GM23338 (cell line): Measurements from ENCODE around the gene HEXA. TPM values are rescaled to one million over a fixed set of nuclear protein-coding genes. Genes with fewer than 3 reads are reported as not detected.

Experiments
- ATAC-seq: fragments of 200-7000 bp; cut with Tn5 transposase; 3 replicates; pipeline ENCODE4 v1.9.1; 2020
- DNase-seq: peaks from one replicate; pipeline ENCODE4 v3.0.0-alpha.2; 2015; ENCODE audit warnings: low spot score
- H2AFZ ChIP-seq: fragments of 200-600 bp; sonication (generic); 2 replicates; pipeline ENCODE4 v1.8.0; 2016; ENCODE audit warnings: antibody characterized with exemption, mild to moderate bottlenecking, moderate library complexity
- H3F3A ChIP-seq: fragments of 200-600 bp; sonication (generic); replicated peaks from 2 replicates; pipeline ENCODE4 v1.8.0; 2017; ENCODE audit warnings: antibody characterized with exemption, mixed run types, low read depth
- H3K27ac ChIP-seq: fragments of 200-600 bp; sonication (generic); 2 replicates; pipeline ENCODE4 v1.6.1; 2016; ENCODE audit warnings: low read depth
- H3K27me3 ChIP-seq: fragments of 200-600 bp; sonication (generic); 2 replicates; pipeline ENCODE4 v1.8.0; 2016; ENCODE audit warnings: mild to moderate bottlenecking, mixed run types, moderate library complexity; ENCODE audit not compliant: insufficient read depth
- H3K36me3 ChIP-seq: fragments of 200-600 bp; sonication (generic); 2 replicates; pipeline ENCODE4 v1.8.0; 2016; ENCODE audit warnings: mild to moderate bottlenecking; ENCODE audit not compliant: insufficient read depth
- H3K4me1 ChIP-seq: fragments of 200-600 bp; sonication (generic); 2 replicates; pipeline ENCODE4 v1.8.0; 2016; ENCODE audit warnings: mild to moderate bottlenecking, moderate library complexity; ENCODE audit not compliant: insufficient read depth
- H3K4me2 ChIP-seq: fragments of 200-600 bp; sonication (generic); 2 replicates; pipeline ENCODE4 v1.7.1; 2017; ENCODE audit warnings: mixed run types
- H3K4me3 ChIP-seq: fragments of 200-600 bp; sonication (generic); 2 replicates; pipeline ENCODE4 v1.6.1; 2016; ENCODE audit warnings: mixed run types
- H3K79me2 ChIP-seq: fragments of 200-600 bp; sonication (generic); replicated peaks from 2 replicates; pipeline ENCODE4 v1.8.0; 2017; ENCODE audit warnings: mild to moderate bottlenecking; ENCODE audit not compliant: insufficient read depth
- H3K9me2 ChIP-seq: fragments of 200-600 bp; sonication (generic); 2 replicates; pipeline ENCODE4 v1.8.0; 2017; ENCODE audit not compliant: insufficient read depth
- H4K20me1 ChIP-seq: fragments of 200-600 bp; sonication (generic); replicated peaks from 2 replicates; pipeline ENCODE4 v1.8.0; 2017; ENCODE audit warnings: mild to moderate bottlenecking; ENCODE audit not compliant: insufficient read depth
- H3K27ac Mint-ChIP-seq: 2 replicates; pipeline ENCODE4 v1.8.0; 2020; ENCODE audit warnings: inconsistent platforms, mild to moderate bottlenecking, moderate library complexity, mixed read lengths
- H3K27me3 Mint-ChIP-seq: 3 replicates; pipeline ENCODE4 v1.8.0; 2022; ENCODE audit warnings: low read depth, mild to moderate bottlenecking, moderate library complexity, mixed read lengths, inconsistent platforms; ENCODE audit not compliant: insufficient read depth, poor library complexity
- H3K36me3 Mint-ChIP-seq: 3 replicates; pipeline ENCODE4 v1.8.0; 2021; ENCODE audit warnings: low read depth, mild to moderate bottlenecking, inconsistent platforms, moderate library complexity, mixed read lengths
- H3K4me1 Mint-ChIP-seq: 3 replicates; pipeline ENCODE4 v1.8.0; 2020; ENCODE audit warnings: mild to moderate bottlenecking, inconsistent platforms, mixed read lengths
- H3K4me3 Mint-ChIP-seq: 3 replicates; pipeline ENCODE4 v1.8.0; 2021; ENCODE audit warnings: moderate library complexity, mild to moderate bottlenecking, inconsistent platforms, mixed read lengths
- H3K9me3 Mint-ChIP-seq: 3 replicates; pipeline ENCODE4 v1.8.0; 2020; ENCODE audit warnings: moderate library complexity, mild to moderate bottlenecking, inconsistent platforms, mixed read lengths
- CREB1 ChIP-seq: fragments of 250-450 bp; sonication (Bioruptor Pico); IDR thresholded peaks from 2 replicates; pipeline ENCODE4 v1.5.0; 2020; ENCODE audit warnings: low read depth, mild to moderate bottlenecking, moderate library complexity
- CTCF ChIP-seq, 2 experiments: fragments of 200-600 bp in 1 of 2; sonication (generic) in 1 of 2; conservative IDR thresholded peaks; 2 replicates each; pipeline versions ENCODE4 v1.5.1 to v1.6.1; 2016 to 2017; ENCODE audit warnings: antibody characterized with exemption in 2 of 2, low read depth in 2 of 2, mild to moderate bottlenecking in 2 of 2, moderate library complexity in 1 of 2
- ETS1 ChIP-seq: IDR thresholded peaks from 2 replicates; pipeline ENCODE4 v1.6.1; 2016; ENCODE audit warnings: antibody characterized with exemption
- EZH2 ChIP-seq: fragments of 200-600 bp; sonication (generic); IDR thresholded peaks from one replicate; pipeline ENCODE4 v1.8.0; 2017; ENCODE audit warnings: antibody characterized with exemption, mild to moderate bottlenecking, low read depth; ENCODE audit not compliant: unreplicated experiment
- EZH2phosphoT487 ChIP-seq: fragments of 200-600 bp; sonication (generic); IDR thresholded peaks from one replicate; pipeline ENCODE4 v1.8.1; 2018; ENCODE audit warnings: antibody characterized with exemption; ENCODE audit not compliant: unreplicated experiment
- JUNB ChIP-seq: IDR thresholded peaks from one replicate; pipeline ENCODE4 v1.6.1; 2016; ENCODE audit warnings: antibody characterized with exemption; ENCODE audit not compliant: unreplicated experiment
- NANOG ChIP-seq: IDR thresholded peaks from 2 replicates; pipeline ENCODE4 v1.6.1; 2016; ENCODE audit warnings: antibody characterized with exemption, borderline replicate concordance
- POLR2AphosphoS5 ChIP-seq: IDR thresholded peaks from 2 replicates; pipeline ENCODE4 v1.6.1; 2016; ENCODE audit warnings: antibody characterized with exemption, low read depth
- REST ChIP-seq: IDR thresholded peaks from one replicate; pipeline ENCODE4 v1.6.1; 2018; ENCODE audit warnings: antibody characterized with exemption; ENCODE audit not compliant: unreplicated experiment
- STAT1 ChIP-seq: IDR thresholded peaks from one replicate; pipeline ENCODE4 v1.6.1; 2016; ENCODE audit warnings: antibody characterized with exemption; ENCODE audit not compliant: unreplicated experiment
- ZNF331 ChIP-seq: fragments of 250-450 bp; sonication (Bioruptor Pico); IDR thresholded peaks from 2 replicates; pipeline ENCODE4 v1.5.0; 2020; ENCODE audit warnings: low read depth, mild to moderate bottlenecking, moderate library complexity
- ZNF462 ChIP-seq: fragments of 250-450 bp; sonication (Bioruptor Pico); IDR thresholded peaks from 2 replicates; pipeline ENCODE4 v1.5.0; 2020; ENCODE audit warnings: mild to moderate bottlenecking, moderate library complexity
- polyA plus RNA-seq: library from polyadenylated mRNA; unstranded; fragments of >200 nt; fragmentation: Nextera tagmentation; extraction: Ambion mirVana; gene quantifications from 2 replicates; pipeline ENCODE4 v1.2.1, GENCODE V29; 2016
- total RNA-seq: library from RNA; depleted of rRNA; stranded (reverse); fragments of >200 nt; shearing (Covaris generic); gene quantifications from 2 replicates; pipeline ENCODE4 v1.2.3, GENCODE V29; 2014

The HEXA gene
- total and polyA plus RNA-seq, 2 experiments from 2014 or later: 43.0 to 43.8 TPM

- H3K9me3 Mint-ChIP-seq: no peaks in the 10 kb centered on the region; the same call in 2 of the 3 replicates
- Histone ChIP-seq H3K36me3 (no peaks in the 10 kb centered on the region), H3K4me1 (no peaks in the 10 kb centered on the region), H4K20me1 (no peaks in the 10 kb centered on the region), H3K9me2 (no peaks in the 10 kb centered on the region), H3F3A (0 out of 2 replicates have a peak, but pooled peaks cover 4% of the 10 kb centered on the region), H3K27ac (no peak overlapping the region), H3K79me2 (no peaks in the 10 kb centered on the region), H2AFZ (no peak overlapping the region), H3K4me3 (no peak overlapping the region), H3K27me3 (peaks cover 25% of the 10 kb centered on the region), H3K4me2 (no peak overlapping the region)
- TF ChIP-seq POLR2AphosphoS5 (no peak), STAT1 (no peak), NANOG (no peak), EZH2phosphoT487 (no peak), ZNF462 (CRISPR knock-in tag) (no peak), ETS1 (no peak), REST (no peak), CREB1 (CRISPR knock-in tag) (no peak), JUNB (no peak), EZH2 (no peak), ZNF331 (CRISPR knock-in tag) (no peak), CTCF (conservative IDR thresholded peaks at IDR 0.05; ENCODE audit: low read depth in 2 of 2) (no peak)
- ATAC-seq: no peak
- H3K4me1 Mint-ChIP-seq: no peaks in the 10 kb centered on the region
- DNase-seq: no peak
- no peaks in the 10 kb centered on the region; the same call in 2 of the 3 replicates for H3K36me3 Mint-ChIP-seq
- H3K27me3 Mint-ChIP-seq: peaks cover 20% of the 10 kb centered on the region
- H3K4me3 Mint-ChIP-seq: no peak overlapping the region
- H3K27ac Mint-ChIP-seq: no peak overlapping the region
These were observed 62.4 kb downstream of the HEXA start for GRCh38 chr15:72313448-72313840.
